Motor neuron (in vitro differentiated cells): ENCODE results near the gene MFN2. TPM values are rescaled to one million over a fixed set of nuclear protein-coding genes. Genes with fewer than 3 reads are reported as not detected.
"Not testable (repeated sequence)": the region's sequence is repeated elsewhere in the genome, so short reads cannot be mapped to it uniquely, and the experiment has no call there.

Experiments used
- ATAC-seq, 8 experiments: fragments of 200-7000 bp; cut with Tn5 transposase; replicated peaks in 6 of 8; 2 replicates each; pipeline ENCODE4 v1.8.0; 2021; ENCODE audit warnings: mild to moderate bottlenecking in 8 of 8, moderate library complexity in 8 of 8
- H3K27ac ChIP-seq, 2 donors: fragments of 250-450 bp; sonication (Bioruptor Pico); 2 replicates each; pipeline ENCODE4 v1.9.0; 2021; ENCODE audit warnings: antibody characterized with exemption in 2 of 2, mild to moderate bottlenecking in 2 of 2, moderate library complexity in 1 of 2
- H3K4me1 ChIP-seq, 2 donors: fragments of 250-450 bp; sonication (Bioruptor Pico); replicated peaks in 1 of 2; 2 replicates each; pipeline ENCODE4 v1.6.1; 2021; ENCODE audit warnings: antibody characterized with exemption in 2 of 2, mild to moderate bottlenecking in 2 of 2, moderate library complexity in 1 of 2
- H3K4me3 ChIP-seq, 5 donors: fragments of 250-450 bp; sonication (Bioruptor Pico); 2 replicates each; pipeline ENCODE4 v1.9.0; 2021; ENCODE audit warnings: antibody characterized with exemption in 5 of 5, mild to moderate bottlenecking in 5 of 5, moderate library complexity in 4 of 5
- WGBS, 10 experiments: fragments of 450-650 bp; shearing (Covaris generic); methylation state at CpG; one replicate each; pipeline ENCODE4 v1.0.0; 2022; 5-methylcytosine and 5-hydroxymethylcytosine counted together
- in situ Hi-C, 9 experiments: fragments of 400-800 bp; cut with MboI; loops; one replicate each; pipeline ENCODE4 v1.15.0; 2021; ENCODE audit warnings: low sequenced_read_pairs in 9 of 9, low pct_unique_long_range_greater_than_20kb in 2 of 9; ENCODE audit not compliant: unreplicated experiment in 9 of 9
- total RNA-seq, 8 experiments: library from RNA; unstranded; fragments of 300-600 nt; gene quantifications; 2 replicates each; pipeline versions ENCODE4 v1.2.3 to v1.2.4, GENCODE V29; 2022

Gene MFN2
- total RNA-seq: 100 to 1,000 TPM in 1 of 8 experiments, 10 to 100 TPM in 7; 68.9 to 109 (median 75.3) TPM

- ATAC-seq: peak; percentile 81 to 94 (median 93)
- WGBS, 10 experiments: 0 to 3% (median 1%) methylated on average over 2 to 24 of the region's 74 CpGs; no CpG with 5 or more reads in 4 of the 10 experiments
- Histone ChIP-seq H3K4me1 (peaks cover 17 to 18% of the 10 kb centered on the region in 2 donors), H3K27ac (peak within 1 kb of the TSS; percentile 93 to 97), H3K4me3 (peak within 1 kb of the TSS; percentile 82 to 95 (median 89))
- in situ Hi-C loops: no loop called here
These were observed at the start of gene MFN2 for GRCh38 chr1:11979851-11980675. MFN2 (plus strand) TSS chr1:11980444; CDS start chr1:11989169, 8,725 bp downstream.

GRCh38 chr1:11930571-11931445, 49.4 kb upstream of the MFN2 start:
- Histone ChIP-seq H3K4me1 (peaks cover 23 to 35% of the 10 kb centered on the region in 2 donors), H3K4me3 (no peak overlapping the region), H3K27ac (no peak overlapping the region)
- no peak for ATAC-seq
- in situ Hi-C loops: no loop called here
- WGBS, 10 experiments: 0 to 81% (median 67%) methylated on average over 1 to 7 of the region's 7 CpGs; no CpG with 5 or more reads in 1 of the 10 experiments

- Histone ChIP-seq H3K4me3 (no peak overlapping the region), H3K4me1 (peaks cover 19 to 33% of the 10 kb centered on the region in 2 donors), H3K27ac (no peak overlapping the region)
- ATAC-seq: no peak
- WGBS, 10 experiments: 78 to 97% (median 93%) methylated on average over 2 to 10 of the region's 10 CpGs
- in situ Hi-C loops: no loop called here
These were observed 48.4 kb upstream of the MFN2 start for GRCh38 chr1:11931845-11932244.

GRCh38 chr1:11934302-11935056, 45.8 kb upstream of the MFN2 start, which contains the start of gene PLOD1:
PLOD1 (plus strand) TSS chr1:11934717; CDS start chr1:11934780, 63 bp downstream.
- peak; percentile 87 to 96 (median 92) for ATAC-seq
- H3K27ac ChIP-seq: peak within 1 kb of the TSS; percentile 14 to 55
- in situ Hi-C loops: no loop called here
- 0 to 38% (median 17%) methylated on average over 2 to 10 of the region's 55 CpGs; no CpG with 5 or more reads in 3 of the 10 experiments for WGBS, 10 experiments
- H3K4me3 ChIP-seq: peak within 1 kb of the TSS; percentile 28 to 43 (median 36)
- peaks cover 31 to 36% of the 10 kb centered on the region in 2 donors for H3K4me1 ChIP-seq

- ATAC-seq: no peak
- H3K27ac ChIP-seq: peak overlapping the region in 1 of 2 donors; percentile 55
- in situ Hi-C loops: no loop called here
- peak overlapping the region; percentile 28 to 43 (median 36) for H3K4me3 ChIP-seq
- WGBS, 10 experiments: 0 to 80% (median 17%) methylated on average over 1 to 2 of the region's 2 CpGs; no CpG with 5 or more reads in 4 of the 10 experiments
- H3K4me1 ChIP-seq: peaks cover 25 to 31% of the 10 kb centered on the region in 2 donors
These were observed 45.2 kb upstream of the MFN2 start for GRCh38 chr1:11935057-11935412.

GRCh38 chr1:11935733-11936132, 44.5 kb upstream of the MFN2 start:
- H3K4me3 ChIP-seq: not testable (repeated sequence)

GRCh38 chr1:11938722-11939526, 41.3 kb upstream of the MFN2 start:
- 0 to 67% (median 44%) methylated on average over 1 to 6 of the region's 15 CpGs; no CpG with 5 or more reads in 5 of the 10 experiments for WGBS, 10 experiments
- peak overlapping the region in 1 of 2 donors; percentile 47 for H3K27ac ChIP-seq
- in situ Hi-C loops: no loop called here
- ATAC-seq: peak in 2 of 8 experiments; percentile 10 to 12
- H3K4me3 ChIP-seq: no peak overlapping the region
- H3K4me1 ChIP-seq: peaks cover 22 to 29% of the 10 kb centered on the region in 2 donors

More at GRCh38 chr1:11935733-11936132, 44.5 kb upstream of the MFN2 start:
- H3K27ac ChIP-seq, in situ Hi-C loops, ATAC-seq: not testable (repeated sequence)
- peaks cover 24 to 27% of the 10 kb centered on the region in 2 donors for H3K4me1 ChIP-seq
- 43 to 100% (median 94%) methylated on average over 1 to 6 of the region's 10 CpGs; no CpG with 5 or more reads in 3 of the 10 experiments for WGBS, 10 experiments

- 83 to 100% (median 100%) methylated on average over 2 to 6 of the region's 7 CpGs; no CpG with 5 or more reads in 3 of the 10 experiments for WGBS, 10 experiments
- H3K27ac ChIP-seq, H3K4me3 ChIP-seq, ATAC-seq, in situ Hi-C loops: not testable (repeated sequence)
- H3K4me1 ChIP-seq: peaks cover 27 to 28% of the 10 kb centered on the region in 2 donors
These were observed 40.5 kb upstream of the MFN2 start for GRCh38 chr1:11939794-11940193.

GRCh38 chr1:11940260-11940921, 39.9 kb upstream of the MFN2 start:
- in situ Hi-C loops: no loop called here
- peak in 3 of 8 experiments; percentile 79 to 85 (median 81) for ATAC-seq
- Histone ChIP-seq H3K4me3 (no peak overlapping the region), H3K27ac (no peak overlapping the region), H3K4me1 (peaks cover 23 to 27% of the 10 kb centered on the region in 2 donors)
- WGBS, 10 experiments: 27 to 97% (median 81%) methylated on average over 1 to 8 of the region's 9 CpGs; no CpG with 5 or more reads in 2 of the 10 experiments

GRCh38 chr1:11942280-11942679, 38.0 kb upstream of the MFN2 start:
- peaks cover 23 to 27% of the 10 kb centered on the region in 2 donors for H3K4me1 ChIP-seq
- no peak for ATAC-seq
- in situ Hi-C loops: no loop called here
- WGBS, 10 experiments: 89 to 100% (median 92%) methylated on average over 1 to 4 of the region's 4 CpGs; no CpG with 5 or more reads in 3 of the 10 experiments
- H3K4me3 ChIP-seq: no peak overlapping the region
- no peak overlapping the region for H3K27ac ChIP-seq

GRCh38 chr1:11943619-11944018, 36.6 kb upstream of the MFN2 start:
- Histone ChIP-seq H3K4me1 (peaks cover 19 to 21% of the 10 kb centered on the region in 2 donors), H3K27ac (peak overlapping the region; percentile 47 to 54), H3K4me3 (no peak overlapping the region)
- ATAC-seq: no peak
- 53 to 100% (median 78%) methylated on average over 1 to 3 of the region's 4 CpGs; no CpG with 5 or more reads in 2 of the 10 experiments for WGBS, 10 experiments
- in situ Hi-C loops: no loop called here
